GM13976 (cell line): ENCODE data around the gene ENAH.

Experiments used
- DNase-seq: peaks from one replicate; pipeline ENCODE4 v3.0.0; 2012; ENCODE audit warnings: low spot score
- in situ Hi-C: fragments of 300-500 bp; cut with MboI; formaldehyde crosslinking; loops from one replicate; pipeline ENCODE4 v1.12.0; 2022; ENCODE audit warnings: low sequenced_read_pairs, mixed read lengths, inconsistent platforms; ENCODE audit not compliant: unreplicated experiment
- TF ChIP-seq, protein P1 (sequence below): IDR thresholded peaks from 2 replicates; pipeline ENCODE4 v1.5.1; 2012; ENCODE audit warnings: borderline replicate concordance, mild to moderate bottlenecking; ENCODE audit not compliant: insufficient read depth; ENCODE audit errors: extremely low read depth, missing control alignments, control extremely low read depth

The ENAH gene

DNA sequence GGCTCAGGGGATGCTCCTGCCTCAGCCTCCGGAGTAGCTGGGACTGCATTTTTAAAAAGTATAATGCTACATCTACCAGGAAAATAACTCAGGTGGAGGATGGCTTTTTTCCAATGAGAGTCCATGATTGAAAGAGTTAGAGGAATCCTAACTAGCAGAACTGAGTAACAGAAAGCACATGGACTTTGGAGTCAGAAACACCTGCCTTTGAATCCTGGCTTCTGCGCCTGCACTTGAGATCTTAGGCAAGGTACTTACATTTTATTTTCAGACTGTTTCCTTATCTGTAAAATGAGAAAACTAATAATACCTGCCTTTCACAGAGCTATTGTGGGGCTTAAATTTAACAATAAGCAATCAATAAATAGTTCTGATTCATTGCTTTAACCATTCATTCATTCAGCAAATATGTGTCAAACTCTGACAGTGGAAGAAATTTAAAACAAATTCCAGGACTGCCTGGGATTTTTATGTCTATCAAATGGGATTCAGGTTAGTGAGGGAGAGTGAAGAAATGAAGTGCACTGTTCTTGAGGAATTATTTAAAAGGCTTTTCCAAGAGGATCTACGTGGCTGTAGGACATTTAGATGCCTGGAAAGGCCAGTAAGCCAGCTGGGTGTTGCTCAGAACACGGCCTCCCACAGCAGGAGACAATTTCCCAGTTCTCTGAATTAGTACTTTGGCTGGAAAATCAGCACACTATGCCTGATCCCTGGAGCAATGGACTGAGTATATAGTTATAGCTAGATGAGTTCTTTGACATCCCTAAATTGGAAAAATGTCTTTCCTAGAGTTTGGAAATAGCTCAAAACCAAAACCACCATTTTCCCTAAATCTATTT is 212.3 kb downstream of the ENAH start:
- in situ Hi-C loops = no loop called here
- TF ChIP-seq, protein P1, sequence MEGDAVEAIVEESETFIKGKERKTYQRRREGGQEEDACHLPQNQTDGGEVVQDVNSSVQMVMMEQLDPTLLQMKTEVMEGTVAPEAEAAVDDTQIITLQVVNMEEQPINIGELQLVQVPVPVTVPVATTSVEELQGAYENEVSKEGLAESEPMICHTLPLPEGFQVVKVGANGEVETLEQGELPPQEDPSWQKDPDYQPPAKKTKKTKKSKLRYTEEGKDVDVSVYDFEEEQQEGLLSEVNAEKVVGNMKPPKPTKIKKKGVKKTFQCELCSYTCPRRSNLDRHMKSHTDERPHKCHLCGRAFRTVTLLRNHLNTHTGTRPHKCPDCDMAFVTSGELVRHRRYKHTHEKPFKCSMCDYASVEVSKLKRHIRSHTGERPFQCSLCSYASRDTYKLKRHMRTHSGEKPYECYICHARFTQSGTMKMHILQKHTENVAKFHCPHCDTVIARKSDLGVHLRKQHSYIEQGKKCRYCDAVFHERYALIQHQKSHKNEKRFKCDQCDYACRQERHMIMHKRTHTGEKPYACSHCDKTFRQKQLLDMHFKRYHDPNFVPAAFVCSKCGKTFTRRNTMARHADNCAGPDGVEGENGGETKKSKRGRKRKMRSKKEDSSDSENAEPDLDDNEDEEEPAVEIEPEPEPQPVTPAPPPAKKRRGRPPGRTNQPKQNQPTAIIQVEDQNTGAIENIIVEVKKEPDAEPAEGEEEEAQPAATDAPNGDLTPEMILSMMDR = no peak
- no peak for DNase-seq

DNA sequence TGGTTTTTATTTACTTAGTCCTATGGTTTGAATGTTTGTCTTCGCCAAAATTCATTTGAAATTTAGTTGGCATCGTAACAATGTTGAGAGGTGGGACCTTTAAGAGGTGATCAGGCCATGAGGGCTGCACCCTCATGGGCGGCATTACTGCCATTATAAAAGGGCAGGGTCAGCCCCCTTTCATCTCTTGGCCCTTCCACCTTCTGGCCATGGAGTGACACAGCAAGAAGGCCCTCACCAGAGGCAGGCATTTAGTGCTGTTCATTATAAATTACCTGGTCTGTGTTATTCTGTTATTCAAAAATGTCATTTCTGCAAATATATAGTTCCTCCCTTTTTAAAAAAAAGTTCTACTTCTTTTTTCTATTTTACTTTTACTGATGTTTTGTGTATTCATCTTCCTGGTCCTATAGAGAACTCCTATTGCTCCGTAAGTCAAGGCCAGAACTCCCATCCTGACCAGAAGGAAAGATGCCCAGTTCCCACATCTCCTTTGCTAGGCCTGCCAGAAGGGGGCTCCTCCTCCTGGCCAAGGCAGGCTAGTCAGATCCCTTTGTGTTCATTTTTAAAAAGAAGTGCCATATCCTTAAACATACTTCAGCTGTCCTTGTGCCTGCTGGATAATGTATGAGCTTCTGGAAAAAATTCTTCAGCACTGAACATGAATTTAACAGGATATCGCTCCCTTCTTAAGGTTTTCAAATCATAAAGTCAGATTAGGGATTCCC is 215.0 kb downstream of the ENAH start:
- DNase-seq = no peak
- TF ChIP-seq, protein P1 = no peak
- in situ Hi-C loops = no loop called here
